Dermis lymphatic vessel endothelial cell (primary cell): ENCODE data around the gene ATXN3. TPM values are rescaled to one million over a fixed set of nuclear protein-coding genes. Genes with fewer than 3 reads are reported as not detected.

Source experiments
- total RNA-seq: library from RNA; depleted of rRNA; stranded (reverse); fragments of >200 nt; gene quantifications from 2 replicates; pipeline ENCODE4 v1.2.1, GENCODE V29; 2014

The ATXN3 gene
- 107 and 131 TPM in 2 replicates for total RNA-seq

DNA sequence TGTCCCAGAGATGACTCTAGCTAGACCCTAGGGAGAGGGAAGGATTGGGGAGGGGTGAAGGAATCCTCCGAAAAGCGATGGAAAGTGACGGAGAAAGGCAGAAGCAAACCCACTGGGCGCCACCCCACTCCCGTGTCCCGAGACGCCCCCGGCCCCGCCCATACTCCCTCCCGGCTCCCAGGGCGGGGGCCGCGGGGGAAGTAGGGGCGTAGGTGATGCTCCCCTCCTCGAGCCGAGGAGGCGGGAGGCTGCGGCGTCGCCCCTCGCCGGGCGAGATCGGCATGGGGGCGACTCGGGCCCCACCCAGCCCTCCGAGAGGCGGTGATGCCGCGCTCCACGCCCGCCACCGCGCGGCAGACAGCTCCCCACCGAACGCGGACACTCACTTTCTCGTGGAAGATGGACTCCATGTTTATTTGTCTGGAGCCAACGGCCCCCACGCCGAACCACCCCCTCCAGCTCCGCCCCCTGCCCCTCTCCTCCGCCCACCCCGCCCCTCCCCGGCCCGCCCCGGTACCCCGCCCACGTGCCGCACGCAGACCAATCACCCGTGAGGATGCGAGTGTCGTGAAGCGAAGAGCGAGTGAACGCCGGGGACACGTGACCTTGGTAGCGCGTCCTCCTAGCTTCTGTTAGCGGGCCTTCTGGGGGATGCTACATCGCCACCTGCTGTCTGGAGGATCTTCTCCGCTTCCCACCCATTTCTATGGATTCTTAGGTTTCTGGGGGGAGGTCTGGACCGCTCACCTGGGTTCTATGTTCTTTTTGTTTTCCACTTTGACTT lies at the start of gene ATXN3:
TSS of gene ATXN3 (minus strand) at position 440 of the 784 bp plus-strand sequence. CDS start at position 410, 30 bp downstream.

DNA sequence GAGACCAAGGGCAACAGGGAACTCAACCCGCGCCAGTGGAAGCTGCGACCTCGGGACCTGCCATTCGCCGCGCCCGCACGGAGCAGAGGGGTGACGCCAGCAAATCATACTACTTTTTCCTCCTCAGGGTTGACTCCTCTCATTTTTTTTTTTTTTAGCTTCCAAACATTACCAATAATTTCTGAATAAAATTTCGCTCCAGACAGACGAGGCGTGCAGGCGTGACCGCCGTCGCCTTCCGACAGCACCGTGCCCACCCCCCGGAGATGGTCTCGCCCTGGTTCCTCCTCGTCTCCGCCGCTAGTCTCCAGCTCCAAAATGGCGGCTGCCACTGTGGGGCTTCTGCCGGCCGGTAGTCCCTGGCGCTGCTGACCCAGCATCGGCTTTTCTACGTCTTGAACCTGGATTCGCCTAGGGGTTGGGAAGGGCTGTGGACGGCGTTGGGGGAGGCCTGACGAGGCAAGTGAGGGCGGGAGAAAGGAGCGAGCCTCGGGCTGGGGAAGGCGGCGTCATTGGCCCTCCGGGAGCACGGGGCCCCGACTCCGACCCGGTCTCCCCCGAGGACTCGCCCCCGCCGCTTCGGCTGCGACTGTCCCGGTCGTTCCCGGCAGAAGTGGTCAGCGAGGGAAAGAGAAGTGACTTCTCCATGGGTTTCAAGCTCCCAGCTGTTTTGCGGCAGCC lies 15.4 kb upstream of the ATXN3 start, which contains the start of the genes CPSF2 and NDUFB1:
TSS of gene CPSF2 (plus strand) at position 300 of the 681 bp plus-strand sequence. CDS start 9,016 bp downstream, outside the sequence.
TSS of gene NDUFB1 (minus strand) at position 37 of the 681 bp plus-strand sequence. CDS start 4,069 bp downstream, outside the sequence.

DNA sequence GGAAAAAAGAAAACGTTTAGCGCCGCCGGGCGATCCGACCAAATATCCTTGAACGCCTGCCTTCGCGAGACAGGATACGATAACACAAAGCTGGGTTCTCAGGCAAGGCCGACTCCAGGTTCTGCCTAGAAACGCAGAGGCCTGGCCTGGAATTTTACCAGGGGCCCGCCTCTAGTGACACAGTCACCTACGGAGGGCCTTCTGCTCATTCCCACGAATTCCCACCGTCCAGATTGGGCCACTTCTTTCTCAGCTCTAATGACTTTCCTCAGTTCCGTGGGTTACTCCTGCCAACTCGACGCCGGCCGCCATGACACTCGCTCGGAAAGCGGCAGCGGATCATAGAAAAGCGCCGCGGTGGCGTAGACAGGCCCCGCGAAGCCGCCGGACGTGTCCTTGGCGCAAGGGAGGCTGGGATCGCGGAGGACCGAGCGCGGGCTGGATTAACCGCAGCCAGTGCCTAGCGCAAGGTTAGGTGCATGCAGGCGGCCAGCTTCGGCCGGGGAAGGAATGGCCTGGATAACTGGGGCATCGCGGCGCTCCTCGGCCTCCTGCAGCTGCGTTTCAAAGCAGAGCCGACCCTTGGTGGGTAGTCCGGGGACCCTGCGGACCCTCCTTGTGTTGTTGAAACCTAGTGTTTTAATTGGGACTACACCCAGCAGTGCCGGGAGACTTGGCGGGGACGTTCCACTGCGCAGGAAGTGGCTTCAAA lies 66.5 kb downstream of the ATXN3 start, which contains the start of gene TRIP11:
TSS of gene TRIP11 (minus strand) at position 341 of the 712 bp plus-strand sequence. CDS start 374 bp downstream, outside the sequence.

Other genes with a start within 250 kb of the ATXN3 start
- gene TC2N, start 239.0 kb downstream of the ATXN3 start, total RNA-seq = 14.0 and 37.5 TPM in 2 replicates
- 0.26 and 0.98 TPM in 2 replicates for gene FBLN5, start 158.9 kb downstream of the ATXN3 start, total RNA-seq
- gene TRIP11, start 66.5 kb downstream of the ATXN3 start, total RNA-seq = 32.2 and 35.7 TPM in 2 replicates
- gene NDUFB1, start 15.1 kb upstream of the ATXN3 start, total RNA-seq = 362 and 365 TPM in 2 replicates
- 21.9 and 35.3 TPM in 2 replicates for gene CPSF2, start 15.4 kb upstream of the ATXN3 start, total RNA-seq
- 0.09 and 0.11 TPM in 2 replicates for gene SLC24A4, start 216.6 kb upstream of the ATXN3 start, total RNA-seq